HG02870 (cell line): ENCODE measurements around the gene MYOCD.

Experiments
- ATAC-seq: cut with Tn5 transposase; IDR thresholded peaks from one replicate; pipeline ENCODE4 v1.9.1; 2021; ENCODE audit warnings: mild to moderate bottlenecking, moderate library complexity; ENCODE audit not compliant: unreplicated experiment

The MYOCD gene

GRCh38 chr17:12642034-12642433 lies 23.7 kb upstream of the MYOCD start:
- ATAC-seq: no peak

DNA sequence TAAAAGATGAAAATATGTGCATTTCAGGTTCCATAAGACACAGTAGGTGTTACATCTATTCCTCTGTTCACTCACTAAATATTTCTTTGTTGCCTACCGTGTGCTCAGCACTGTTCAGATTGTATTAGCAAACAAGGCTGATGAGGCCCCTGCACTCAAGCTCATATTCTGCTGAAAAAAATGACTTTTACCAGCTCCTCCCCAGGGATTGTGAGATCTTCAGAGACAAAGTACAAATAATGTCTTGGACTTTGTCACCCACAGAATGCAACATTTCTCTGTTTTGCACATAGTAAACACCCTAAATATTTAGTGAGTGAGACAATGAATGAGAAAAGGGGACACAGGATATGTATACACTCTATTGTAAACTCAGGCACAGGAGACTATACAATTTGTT lies 21.9 kb upstream of the MYOCD start:
- ATAC-seq: no peak

GRCh38 chr17:12644623-12645022 lies 21.1 kb upstream of the MYOCD start:
- no peak for ATAC-seq

DNA sequence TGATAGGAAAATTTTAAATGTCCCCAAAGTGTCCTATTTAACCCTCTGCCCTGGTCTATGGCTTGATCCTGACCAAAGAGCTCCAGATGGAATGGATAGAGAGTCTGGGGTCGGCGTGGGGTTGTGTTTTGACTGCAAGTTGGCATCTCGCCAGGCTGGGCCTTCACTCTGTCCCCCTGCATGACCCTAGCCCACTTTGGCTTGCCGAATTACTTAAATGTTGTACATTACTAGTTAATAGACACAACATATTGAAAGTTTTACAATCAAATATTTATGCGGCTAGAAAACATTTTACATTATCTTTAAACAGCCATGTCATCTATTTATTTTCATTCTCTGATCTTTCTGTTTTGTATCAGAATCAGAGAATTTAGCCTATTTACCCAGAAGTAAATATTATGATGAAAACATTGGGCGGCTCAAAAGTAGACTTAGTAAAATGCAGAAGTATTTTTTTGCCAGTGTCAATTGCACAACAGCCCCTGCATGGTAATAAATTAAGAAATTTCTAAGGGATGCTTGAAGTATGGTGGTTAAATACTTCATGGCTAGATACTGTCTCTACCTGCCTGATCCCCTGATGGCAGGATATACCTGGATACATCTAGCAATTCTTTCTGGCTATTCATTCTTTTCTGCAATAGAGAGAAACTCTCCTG lies 18.8 kb upstream of the MYOCD start:
- ATAC-seq: no peak

DNA sequence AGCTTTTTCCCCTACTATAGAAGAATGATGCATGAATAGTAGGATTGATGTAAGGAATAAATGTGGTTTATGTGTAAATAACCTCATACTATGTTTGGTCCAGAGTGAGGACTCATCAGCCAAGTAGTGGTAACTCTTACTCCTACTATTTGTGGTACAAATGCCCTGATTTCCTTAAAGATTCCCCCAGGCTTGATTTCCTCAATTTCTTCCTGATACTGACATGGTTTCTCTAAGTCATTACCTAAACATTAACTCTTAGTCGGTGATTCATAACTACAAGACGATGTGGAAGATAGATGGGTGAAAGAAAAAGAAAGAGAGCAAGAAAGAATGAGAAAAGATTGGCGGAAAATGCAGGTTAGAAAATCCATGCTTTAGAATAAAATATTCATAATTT lies 17.2 kb upstream of the MYOCD start:
- ATAC-seq: no peak

DNA sequence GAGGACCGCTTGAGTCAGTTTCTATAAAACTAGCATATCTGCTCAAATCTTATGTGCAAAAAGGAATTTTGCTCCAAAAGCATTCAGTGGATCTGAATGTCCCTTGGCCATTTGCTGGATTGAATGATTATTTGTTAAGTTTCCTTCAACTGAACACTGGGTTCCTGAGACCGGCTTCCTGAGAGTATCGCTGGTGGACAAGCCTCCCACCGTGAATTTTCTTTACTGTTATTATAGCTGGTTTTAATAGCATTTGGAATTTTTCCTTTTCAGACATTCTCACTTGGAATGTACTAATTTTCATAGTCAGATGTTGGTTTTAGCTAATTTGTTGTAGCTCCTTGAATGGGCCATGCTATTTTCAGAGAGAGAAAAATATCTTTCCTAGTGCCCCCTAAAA lies 9.8 kb upstream of the MYOCD start:
- no peak for ATAC-seq

DNA sequence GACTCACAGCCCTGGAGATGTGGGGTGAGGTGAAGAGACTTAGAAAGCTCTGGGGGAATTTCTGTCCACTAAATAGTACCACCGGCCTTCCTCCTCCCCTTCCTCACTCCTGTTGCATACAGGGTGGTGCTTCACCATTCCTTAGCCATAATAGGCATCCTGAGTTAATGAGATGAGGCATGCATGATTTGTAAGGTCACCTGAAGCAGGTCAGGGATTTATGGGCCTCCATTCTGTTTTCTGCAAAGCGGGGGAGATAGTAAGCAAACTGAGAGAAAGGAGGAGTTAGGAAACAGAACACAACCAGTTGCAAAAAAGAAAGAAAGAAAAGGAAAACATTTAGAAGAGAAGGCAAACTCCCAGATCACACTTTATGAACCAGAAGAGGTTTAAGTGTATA lies 9.3 kb upstream of the MYOCD start:
- no peak for ATAC-seq

- ATAC-seq: no peak
Measured at GRCh38 chr17:12659500-12659899, 6.2 kb upstream of the MYOCD start.

DNA sequence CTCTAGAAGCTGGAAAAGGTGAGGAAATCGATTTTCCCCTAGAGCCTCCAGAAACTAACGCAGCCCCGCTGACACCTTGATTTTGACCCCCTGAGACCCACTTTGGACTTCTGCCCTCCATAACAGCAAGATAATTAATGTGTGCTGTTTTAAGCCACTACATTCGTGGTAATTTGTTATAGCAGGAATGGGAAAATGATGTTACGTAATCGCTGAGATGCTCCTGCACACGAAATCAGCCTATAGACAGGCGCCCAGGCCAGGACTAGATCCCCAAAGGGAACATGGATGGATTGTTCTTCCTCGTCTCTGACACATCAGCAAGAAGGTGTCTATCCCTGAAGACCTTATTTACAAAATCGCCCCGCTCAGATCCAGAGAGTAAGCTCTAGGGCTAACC lies 1.4 kb upstream of the MYOCD start:
- no peak for ATAC-seq

DNA sequence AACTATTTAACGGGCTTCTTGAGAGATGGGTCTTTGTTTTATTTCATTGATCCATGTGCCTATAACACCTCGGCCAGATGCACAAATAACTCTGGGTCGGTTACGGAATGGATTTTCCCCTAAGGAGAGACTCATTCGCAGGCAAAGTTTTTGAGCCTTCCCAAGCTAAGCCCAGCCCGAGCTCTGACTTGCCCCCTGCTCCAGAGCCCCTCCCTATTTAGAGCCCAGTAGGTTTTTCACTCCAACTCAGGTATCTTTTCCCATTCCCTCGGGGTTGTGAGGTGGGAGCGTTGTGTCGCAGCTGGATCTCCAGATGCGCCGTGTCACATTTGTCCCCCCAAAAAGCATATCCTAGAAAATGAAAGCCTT lies 812 bp upstream of the MYOCD start:
- no peak for ATAC-seq

DNA sequence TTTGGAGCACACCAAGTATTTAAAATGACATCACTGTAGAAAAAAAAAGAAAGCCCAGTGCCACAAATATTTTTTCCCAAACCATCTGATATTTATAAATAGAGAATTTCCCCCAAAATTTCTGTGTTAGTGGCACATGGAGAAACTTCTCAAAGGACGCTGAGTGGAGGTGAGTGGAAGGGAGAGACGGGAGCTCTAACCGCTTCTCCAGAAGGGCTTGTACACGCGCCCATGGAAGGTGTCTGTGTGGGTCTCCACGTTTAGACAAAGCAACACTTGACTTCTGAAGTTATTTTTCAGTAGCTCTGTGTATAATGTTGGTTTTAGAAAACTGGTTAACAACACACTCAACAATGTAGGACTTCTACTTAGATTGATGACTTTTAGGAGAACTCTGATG lies 1.0 kb downstream of the MYOCD start:
- ATAC-seq: no peak

- ATAC-seq: no peak
Measured at GRCh38 chr17:12667299-12667958, 1.7 kb downstream of the MYOCD start.

- ATAC-seq: no peak
Measured at GRCh38 chr17:12671906-12672305, 6.2 kb downstream of the MYOCD start.

GRCh38 chr17:12672947-12673346 lies 7.3 kb downstream of the MYOCD start:
- ATAC-seq: no peak

- no peak for ATAC-seq
Measured at GRCh38 chr17:12673788-12674187, 8.1 kb downstream of the MYOCD start.

- ATAC-seq: no peak
Measured at GRCh38 chr17:12680407-12680897, 14.8 kb downstream of the MYOCD start.

- no peak for ATAC-seq
Measured at GRCh38 chr17:12680993-12681392, 15.3 kb downstream of the MYOCD start.

- no peak for ATAC-seq
Measured at GRCh38 chr17:12683299-12683698, 17.6 kb downstream of the MYOCD start.

GRCh38 chr17:12686486-12686885 lies 20.8 kb downstream of the MYOCD start:
- no peak for ATAC-seq

DNA sequence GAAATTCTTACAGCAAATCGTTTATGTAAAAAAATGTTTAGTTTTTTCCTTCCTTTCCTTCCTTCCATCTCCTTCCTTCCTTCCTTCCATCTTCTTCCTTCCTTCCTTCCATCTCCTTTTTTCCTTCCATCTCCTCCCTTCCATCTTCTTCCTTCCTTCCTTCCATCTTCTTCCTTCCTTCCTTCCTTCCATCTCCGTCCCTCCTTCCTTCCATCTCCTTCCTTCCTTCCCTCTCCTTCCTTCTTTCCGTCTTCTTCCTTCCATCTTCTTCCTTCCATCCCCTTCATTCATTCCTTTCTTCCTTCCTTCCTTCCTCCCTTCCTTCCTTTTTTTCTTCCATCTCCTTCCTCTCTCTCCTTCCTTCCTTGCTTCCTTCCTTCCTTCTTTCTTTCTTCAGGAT lies 22.7 kb downstream of the MYOCD start:
- ATAC-seq: no peak

DNA sequence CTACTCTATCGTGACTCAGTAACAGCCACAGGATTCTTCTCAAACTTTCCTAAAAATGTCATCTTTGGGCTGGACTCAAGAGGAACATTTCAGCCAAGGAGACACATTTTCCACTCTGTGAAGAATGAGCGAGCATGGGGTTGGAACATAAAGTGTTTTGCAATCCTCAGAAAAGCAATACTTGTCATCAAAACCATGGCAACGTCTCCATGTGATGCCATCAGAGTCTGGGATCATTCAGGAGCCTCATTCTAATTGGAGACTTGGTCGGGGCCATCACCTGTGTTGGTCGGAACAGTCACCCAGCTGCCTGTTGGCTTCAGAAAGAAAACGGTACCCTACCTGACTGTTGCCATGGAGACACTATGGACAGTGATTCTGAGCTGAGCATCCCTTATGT lies 25.5 kb downstream of the MYOCD start:
- no peak for ATAC-seq

DNA sequence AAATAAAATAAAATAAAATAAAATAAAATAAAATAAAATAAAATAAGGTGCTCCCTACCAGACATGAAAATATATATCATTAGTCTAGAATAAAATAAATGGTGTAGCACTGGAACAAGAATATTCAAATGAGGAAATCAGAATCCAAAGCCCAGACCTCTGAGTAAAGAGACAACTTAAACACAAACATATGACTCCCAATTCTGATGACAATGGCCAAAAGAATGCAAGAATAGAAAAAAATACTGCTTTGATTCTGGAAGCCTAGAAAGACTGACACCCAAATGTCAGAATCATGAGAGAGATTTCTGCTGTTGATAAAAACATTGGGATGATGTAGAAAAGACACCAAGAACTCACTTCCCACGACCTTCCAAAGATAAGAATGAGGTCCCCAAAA lies 27.9 kb downstream of the MYOCD start:
- no peak for ATAC-seq

DNA sequence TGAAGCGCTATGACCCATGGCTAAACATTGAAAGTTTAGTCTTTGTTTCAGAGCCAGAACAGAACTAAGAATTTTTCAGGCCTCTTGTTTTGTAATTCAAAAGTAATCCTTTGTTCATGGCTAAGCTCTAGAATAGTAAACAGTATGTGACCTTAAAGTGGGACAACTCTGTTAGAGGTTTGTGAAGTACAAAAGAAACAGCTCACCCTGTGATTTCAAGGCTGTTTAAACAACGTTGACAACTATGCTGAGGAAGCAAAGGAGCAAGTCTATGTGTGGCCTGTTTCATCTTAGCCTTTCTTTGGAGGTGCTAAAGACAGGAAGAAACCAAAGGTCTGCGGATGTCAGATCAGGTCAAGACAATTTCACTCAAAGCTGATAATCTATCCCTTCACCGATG lies 40.4 kb downstream of the MYOCD start:
- no peak for ATAC-seq
